ENCODE results near the gene TGFB1I1.

- TF ChIP-seq, protein P1, sequence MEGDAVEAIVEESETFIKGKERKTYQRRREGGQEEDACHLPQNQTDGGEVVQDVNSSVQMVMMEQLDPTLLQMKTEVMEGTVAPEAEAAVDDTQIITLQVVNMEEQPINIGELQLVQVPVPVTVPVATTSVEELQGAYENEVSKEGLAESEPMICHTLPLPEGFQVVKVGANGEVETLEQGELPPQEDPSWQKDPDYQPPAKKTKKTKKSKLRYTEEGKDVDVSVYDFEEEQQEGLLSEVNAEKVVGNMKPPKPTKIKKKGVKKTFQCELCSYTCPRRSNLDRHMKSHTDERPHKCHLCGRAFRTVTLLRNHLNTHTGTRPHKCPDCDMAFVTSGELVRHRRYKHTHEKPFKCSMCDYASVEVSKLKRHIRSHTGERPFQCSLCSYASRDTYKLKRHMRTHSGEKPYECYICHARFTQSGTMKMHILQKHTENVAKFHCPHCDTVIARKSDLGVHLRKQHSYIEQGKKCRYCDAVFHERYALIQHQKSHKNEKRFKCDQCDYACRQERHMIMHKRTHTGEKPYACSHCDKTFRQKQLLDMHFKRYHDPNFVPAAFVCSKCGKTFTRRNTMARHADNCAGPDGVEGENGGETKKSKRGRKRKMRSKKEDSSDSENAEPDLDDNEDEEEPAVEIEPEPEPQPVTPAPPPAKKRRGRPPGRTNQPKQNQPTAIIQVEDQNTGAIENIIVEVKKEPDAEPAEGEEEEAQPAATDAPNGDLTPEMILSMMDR (IDR thresholded peaks at IDR 0.05; ENCODE audit: extremely low read depth in 1 of 2, insufficient read depth in 1 of 2, low read depth in 1 of 2, low read length in 2 of 2) = no peak
- TF ChIP-seq EZH2 (IDR thresholded peaks at IDR 0.05; ENCODE audit: borderline replicate concordance, low read depth, low read length, severe bottlenecking) = no peak
Measured at GRCh38 chr16:31493506-31494125, 21.7 kb downstream of the TGFB1I1 start.
